HepG2 (cell line): ENCODE data around the gene MAN1A1. TPM values are rescaled to one million over a fixed set of nuclear protein-coding genes. Genes with fewer than 3 reads are reported as not detected.

Experiments
- ATAC-seq: fragments of 200-7000 bp; cut with Tn5 transposase; 3 replicates; pipeline ENCODE4 v1.9.1; 2020; ENCODE audit warnings: mild to moderate bottlenecking, moderate library complexity
- BruUV-seq: library from RNA; stranded (reverse); fragments of 400-500 nt; replicated peaks from 2 replicates; lab custom pipeline; 2021; lab: Mats Ljungman, UMichigan
- CTCF ChIA-PET: fragments of 300-600 bp; formaldehyde crosslinking; extraction: SDS; loops from one replicate; lab custom pipeline; 2021; ENCODE audit warnings: low total read pairs, inconsistent platforms, low intra/inter-chr PET ratio; lab: Yijun Ruan, JAX
- POLR2A ChIA-PET: fragments of 350-600 bp; sonication (Branson Sonifier 250); formaldehyde crosslinking; loops from one replicate; lab custom pipeline; 2020; ENCODE audit warnings: antibody characterized with exemption, inconsistent platforms; lab: Yijun Ruan, JAX
- DNase-seq: peaks from one replicate; pipeline ENCODE4 v3.0.0-alpha.2; 2015; ENCODE audit warnings: low spot score
- FAIRE-seq: peaks from 3 replicates; lab custom pipeline; 2011; peaks lifted over from hg19 to GRCh38; lab: Jason Lieb, UNC
- H2AFZ ChIP-seq: one replicate; pipeline ENCODE4 v1.6.1; 2011; ENCODE audit warnings: low read length, inconsistent platforms
- H3K27ac ChIP-seq: fragments of 300-600 bp; 3 replicates; pipeline ENCODE4 v1.8.0; 2011; ENCODE audit warnings: mixed run types, mild to moderate bottlenecking, mixed read lengths, low read length, inconsistent platforms; ENCODE audit not compliant: insufficient read depth; ENCODE audit errors: extremely low read length
- H3K27me3 ChIP-seq, 2 experiments: fragments of 200-600 bp in 1 of 2; 2 replicates in 1 of 2; 3 replicates in 1 of 2; pipeline versions ENCODE4 v1.6.0 to v1.8.0; 2011; ENCODE audit warnings: low read length in 2 of 2, mild to moderate bottlenecking in 2 of 2, moderate library complexity in 2 of 2, inconsistent platforms in 1 of 2; ENCODE audit not compliant: insufficient read depth in 2 of 2, control insufficient read depth in 1 of 2
- H3K36me3 ChIP-seq, 2 experiments: fragments of 200-600 bp in 1 of 2; replicated peaks in 1 of 2; 2 replicates in 1 of 2; 3 replicates in 1 of 2; pipeline versions ENCODE4 v1.5.1 to v1.8.0; 2011; ENCODE audit warnings: low read length in 2 of 2, inconsistent platforms in 1 of 2; ENCODE audit not compliant: insufficient read depth in 2 of 2, control insufficient read depth in 1 of 2
- H3K4me1 ChIP-seq: 2 replicates; pipeline ENCODE4 v1.5.1; 2012; ENCODE audit warnings: low read length, inconsistent platforms; ENCODE audit not compliant: insufficient read depth
- H3K4me2 ChIP-seq: 2 replicates; pipeline ENCODE4 v1.6.0; 2011; ENCODE audit warnings: low read depth, low read length, inconsistent platforms
- H3K4me3 ChIP-seq, 3 experiments: fragments of 200-600 bp in 1 of 3; sonication (generic), shearing (Covaris generic) in 1 of 3; replicated peaks in 1 of 3; 2 replicates each; pipeline ENCODE4 v1.5.1; 2011 to 2016; ENCODE audit warnings: low read length in 3 of 3, inconsistent platforms in 2 of 3, low read depth in 2 of 3, mild to moderate bottlenecking in 2 of 3, control low read depth in 1 of 3, mixed read lengths in 1 of 3; ENCODE audit not compliant: insufficient read depth in 1 of 3
- H3K79me2 ChIP-seq: one replicate; pipeline ENCODE4 v1.6.1; 2011; ENCODE audit warnings: low read length, inconsistent platforms; ENCODE audit not compliant: insufficient read depth
- H3K9ac ChIP-seq: 2 replicates; pipeline ENCODE4 v1.6.0; 2011; ENCODE audit warnings: mild to moderate bottlenecking, low read depth, low read length, inconsistent platforms; ENCODE audit not compliant: insufficient read depth
- H3K9me3 ChIP-seq: 2 replicates; pipeline ENCODE4 v1.5.1; 2012; ENCODE audit warnings: mild to moderate bottlenecking, low read length
- H4K20me1 ChIP-seq: 2 replicates; pipeline ENCODE4 v1.6.0; 2011; ENCODE audit warnings: inconsistent platforms, mild to moderate bottlenecking, low read length, moderate library complexity; ENCODE audit not compliant: insufficient read depth
- HNRNPH1 ChIP-seq: fragments of 200-400 bp; formaldehyde crosslinking; optimal IDR thresholded peaks from 2 replicates; pipeline ENCODE3; 2017; ENCODE audit warnings: mild to moderate bottlenecking, low read depth, low read length
- RBAK ChIP-seq: sonication (generic); formaldehyde crosslinking; IDR thresholded peaks from 2 replicates; pipeline ENCODE4 v1.5.1; 2020; ENCODE audit warnings: mild to moderate bottlenecking, missing genetic modification reagents
- UBTF ChIP-seq: sonication (generic); formaldehyde crosslinking; IDR thresholded peaks from 2 replicates; pipeline ENCODE4 v1.4.0; 2020; ENCODE audit warnings: mild to moderate bottlenecking, missing genetic modification reagents
- ZFP36L1 ChIP-seq: sonication (generic); formaldehyde crosslinking; IDR thresholded peaks from 2 replicates; pipeline ENCODE4 v1.8.0; 2022; ENCODE audit warnings: mild to moderate bottlenecking, missing genetic modification reagents, moderate library complexity
- ZNF253 ChIP-seq: sonication (generic); formaldehyde crosslinking; IDR thresholded peaks from 2 replicates; pipeline ENCODE4 v1.8.0; 2022; ENCODE audit warnings: mild to moderate bottlenecking, missing genetic modification reagents, borderline replicate concordance
- WGBS: methylation state at CpG from one replicate; pipeline ENCODE4 v1.1.6; 2017; ENCODE audit warnings: low lambda C conversion rate; 5-methylcytosine and 5-hydroxymethylcytosine counted together
- in situ Hi-C: cut with HindIII; loops from 2 replicates; pipeline ENCODE4 v1.10.0; 2017; ENCODE audit warnings: low pct_unique_long_range_greater_than_20kb; ENCODE audit not compliant: extremely low pct_ligation_motif_present
- intact Hi-C: fragments of 100-400 bp; cut with micrococcal nuclease; formaldehyde crosslinking; loops from one replicate; pipeline ENCODE4 v1.10.0; 2022; ENCODE audit not compliant: unreplicated experiment
- polyA plus RNA-seq, 8 experiments: library from polyadenylated mRNA; depleted of rRNA in 3 of 8; stranded (reverse) in 7 of 8; unstranded in 1 of 8; fragments of >200 nt; fragmentation: Illumina TruSeq in 4 of 8; extraction: Trizol in 4 of 8; gene quantifications; 2 replicates each; pipeline versions ENCODE4 v1.2.1 to v1.2.3, GENCODE V29; 2011 to 2016; ENCODE audit warnings: low read depth in 4 of 8, missing spikeins in 1 of 8, mixed read lengths in 1 of 8; ENCODE audit not compliant: insufficient read depth in 1 of 8
- total RNA-seq, 5 experiments: library from RNA; depleted of rRNA; stranded (reverse); fragments of >200 nt; fragmentation: Illumina TruSeq; extraction: Trizol; gene quantifications; 2 replicates each; pipeline ENCODE4 v1.2.3, GENCODE V29; 2016; ENCODE audit warnings: low read depth in 1 of 5
- TF ChIP-seq, protein P1 (sequence below): sonication (generic); formaldehyde crosslinking; IDR thresholded peaks from 2 replicates; pipeline ENCODE4 v1.4.0; 2020; ENCODE audit warnings: mild to moderate bottlenecking, missing genetic modification reagents

The MAN1A1 gene
- total and polyA plus RNA-seq, 2 of the 13 experiments (the other 11 are each of a cell fraction or from before 2014, with no cell fraction given) = 156 to 236 TPM

- Histone ChIP-seq H3K4me2 (no peak overlapping the region), H3K79me2 (no peaks in the 10 kb centered on the region), H3K27me3 (no peaks in the 10 kb centered on the region; a peak in 2 of 5 replicates), H3K9ac (no peak overlapping the region), H3K4me3 (no peak overlapping the region), H3K36me3 (no peaks in the 10 kb centered on the region), H3K9me3 (no peaks in the 10 kb centered on the region), H2AFZ (no peak overlapping the region), H3K27ac (no peak overlapping the region), H4K20me1 (no peaks in the 10 kb centered on the region), H3K4me1 (no peaks in the 10 kb centered on the region)
- no peak for DNase-seq
- POLR2A ChIA-PET = no interaction called here
- no peak for FAIRE-seq
- in situ Hi-C loops (no loop called here), intact Hi-C loops (no loop called here)
- TF ChIP-seq ZFP36L1 (CRISPR knock-in tag) (no peak), RBAK (CRISPR knock-in tag) (no peak), UBTF (CRISPR knock-in tag) (no peak), HNRNPH1 (no peak), ZNF253 (no peak)
- TF ChIP-seq, protein P1, sequence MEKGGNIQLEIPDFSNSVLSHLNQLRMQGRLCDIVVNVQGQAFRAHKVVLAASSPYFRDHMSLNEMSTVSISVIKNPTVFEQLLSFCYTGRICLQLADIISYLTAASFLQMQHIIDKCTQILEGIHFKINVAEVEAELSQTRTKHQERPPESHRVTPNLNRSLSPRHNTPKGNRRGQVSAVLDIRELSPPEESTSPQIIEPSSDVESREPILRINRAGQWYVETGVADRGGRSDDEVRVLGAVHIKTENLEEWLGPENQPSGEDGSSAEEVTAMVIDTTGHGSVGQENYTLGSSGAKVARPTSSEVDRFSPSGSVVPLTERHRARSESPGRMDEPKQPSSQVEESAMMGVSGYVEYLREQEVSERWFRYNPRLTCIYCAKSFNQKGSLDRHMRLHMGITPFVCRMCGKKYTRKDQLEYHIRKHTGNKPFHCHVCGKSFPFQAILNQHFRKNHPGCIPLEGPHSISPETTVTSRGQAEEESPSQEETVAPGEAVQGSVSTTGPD (CRISPR knock-in tag) = no peak
- no peak for ATAC-seq
- WGBS = 6% methylated on average over 2 of the region's 2 CpGs
- CTCF ChIA-PET = no interaction called here
- BruUV-seq = no TSS peak
Measured at GRCh38 chr6:119395192-119395591, 45.6 kb upstream of the MAN1A1 start.
